Chondrocyte (in vitro differentiated cells): Measurements from ENCODE around the gene GNG13. TPM values are rescaled to one million over a fixed set of nuclear protein-coding genes. Genes with fewer than 3 reads are reported as not detected.
A peak's percentile ranks its signal among the peaks of the same experiment; 100 is the strongest.

Source experiments
- DNase-seq: peaks from one replicate; pipeline ENCODE4 v3.0.0; 2021; ENCODE audit warnings: mixed read lengths, low spot score
- H3K27ac Mint-ChIP-seq: one replicate; pipeline ENCODE4 v1.8.0; 2021; ENCODE audit warnings: mild to moderate bottlenecking, moderate library complexity, mixed read lengths; ENCODE audit not compliant: unreplicated experiment
- H3K27me3 Mint-ChIP-seq: 2 replicates; pipeline ENCODE4 v1.8.0; 2021; ENCODE audit warnings: low read depth, mixed read lengths
- H3K36me3 Mint-ChIP-seq: 2 replicates; pipeline ENCODE4 v1.8.0; 2021; ENCODE audit warnings: low read depth, mixed read lengths
- H3K4me1 Mint-ChIP-seq: 2 replicates; pipeline ENCODE4 v1.8.0; 2021; ENCODE audit warnings: low read depth, mild to moderate bottlenecking, mixed read lengths
- H3K4me3 Mint-ChIP-seq: one replicate; pipeline ENCODE4 v1.8.0; 2021; ENCODE audit warnings: mild to moderate bottlenecking, moderate library complexity, mixed read lengths; ENCODE audit not compliant: unreplicated experiment
- H3K9me3 Mint-ChIP-seq: 2 replicates; pipeline ENCODE4 v1.8.0; 2021; ENCODE audit warnings: low read depth, mixed read lengths
- total RNA-seq: library from RNA; stranded (reverse); gene quantifications from 3 replicates; pipeline ENCODE4 v1.2.1, GENCODE V29; 2021
- TF ChIP-seq, protein P1 (sequence below): fragments of 200-600 bp; sonication (generic); IDR thresholded peaks from 2 replicates; pipeline ENCODE4 v1.5.0; 2021; ENCODE audit warnings: antibody characterized with exemption, mild to moderate bottlenecking, moderate library complexity

GNG13 gene
- total RNA-seq, 1 donor from 2014 or later: not detected

DNA sequence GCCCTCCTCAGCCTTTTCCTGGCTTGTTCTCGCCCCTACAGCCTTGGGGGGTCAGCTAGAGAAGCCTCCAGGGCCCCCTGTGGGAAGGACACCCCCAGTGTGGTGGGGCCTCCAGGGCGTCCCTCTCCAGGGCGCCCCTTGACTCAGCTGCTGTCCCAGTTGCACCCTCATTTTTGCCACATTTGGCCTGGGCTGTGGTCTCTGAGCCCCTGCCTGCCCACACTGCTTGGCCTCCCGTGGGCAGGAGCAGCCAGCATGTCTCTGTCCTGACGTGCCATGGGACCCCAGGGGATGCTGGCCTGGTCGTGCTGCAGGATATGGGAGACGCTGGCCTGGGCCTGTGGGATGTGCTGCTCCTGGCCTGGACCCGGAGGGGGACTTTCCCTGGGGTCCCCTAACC is 7.1 kb downstream of the GNG13 start:
- no peak overlapping the region for H3K27ac Mint-ChIP-seq
- TF ChIP-seq, protein P1, sequence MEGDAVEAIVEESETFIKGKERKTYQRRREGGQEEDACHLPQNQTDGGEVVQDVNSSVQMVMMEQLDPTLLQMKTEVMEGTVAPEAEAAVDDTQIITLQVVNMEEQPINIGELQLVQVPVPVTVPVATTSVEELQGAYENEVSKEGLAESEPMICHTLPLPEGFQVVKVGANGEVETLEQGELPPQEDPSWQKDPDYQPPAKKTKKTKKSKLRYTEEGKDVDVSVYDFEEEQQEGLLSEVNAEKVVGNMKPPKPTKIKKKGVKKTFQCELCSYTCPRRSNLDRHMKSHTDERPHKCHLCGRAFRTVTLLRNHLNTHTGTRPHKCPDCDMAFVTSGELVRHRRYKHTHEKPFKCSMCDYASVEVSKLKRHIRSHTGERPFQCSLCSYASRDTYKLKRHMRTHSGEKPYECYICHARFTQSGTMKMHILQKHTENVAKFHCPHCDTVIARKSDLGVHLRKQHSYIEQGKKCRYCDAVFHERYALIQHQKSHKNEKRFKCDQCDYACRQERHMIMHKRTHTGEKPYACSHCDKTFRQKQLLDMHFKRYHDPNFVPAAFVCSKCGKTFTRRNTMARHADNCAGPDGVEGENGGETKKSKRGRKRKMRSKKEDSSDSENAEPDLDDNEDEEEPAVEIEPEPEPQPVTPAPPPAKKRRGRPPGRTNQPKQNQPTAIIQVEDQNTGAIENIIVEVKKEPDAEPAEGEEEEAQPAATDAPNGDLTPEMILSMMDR: no peak
- no peak overlapping the region for H3K4me3 Mint-ChIP-seq
- no peaks in the 10 kb centered on the region for H3K9me3 Mint-ChIP-seq
- H3K27me3 Mint-ChIP-seq: peaks cover 3% of the 10 kb centered on the region
- peaks cover 3% of the 10 kb centered on the region for H3K4me1 Mint-ChIP-seq
- DNase-seq: no peak
- H3K36me3 Mint-ChIP-seq: peaks cover 5% of the 10 kb centered on the region

DNA sequence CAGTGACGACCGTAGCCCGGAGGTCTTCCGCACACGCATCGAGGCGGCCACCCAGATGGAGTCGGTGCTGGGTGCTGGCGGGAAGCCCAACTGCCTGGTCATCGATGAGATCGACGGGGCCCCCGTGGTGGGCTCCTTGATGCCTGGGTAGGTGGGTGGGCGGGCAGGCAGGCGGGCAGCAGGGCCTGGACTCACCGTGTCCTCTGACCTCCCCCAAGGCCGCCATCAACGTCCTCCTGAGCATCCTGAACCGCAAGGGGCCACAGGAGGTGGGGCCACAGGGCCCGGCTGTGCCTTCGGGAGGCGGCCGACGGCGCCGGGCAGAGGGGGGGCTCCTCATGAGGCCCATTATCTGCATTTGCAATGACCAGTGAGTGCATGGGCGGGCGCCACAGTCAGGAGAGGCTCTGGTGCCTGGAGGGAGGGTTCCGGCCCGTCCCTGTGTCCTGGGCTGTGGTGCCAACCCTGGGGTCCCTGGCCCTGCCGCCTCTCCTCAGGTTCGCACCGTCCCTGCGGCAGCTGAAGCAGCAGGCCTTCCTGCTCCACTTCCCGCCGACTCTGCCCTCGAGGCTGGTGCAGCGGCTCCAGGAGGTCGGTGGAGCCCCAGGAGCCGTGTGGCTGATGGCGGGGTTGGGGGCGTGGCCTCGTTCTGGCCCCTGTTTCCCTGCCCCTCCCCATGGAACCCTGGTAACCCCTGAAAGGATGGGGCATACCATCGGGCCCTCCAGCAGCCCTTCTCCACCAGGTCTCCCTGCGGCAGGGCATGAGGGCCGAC is 8.1 kb downstream of the GNG13 start:
- Mint-ChIP-seq H3K36me3 (peaks cover 3% of the 10 kb centered on the region), H3K27me3 (no peaks in the 10 kb centered on the region), H3K4me1 (peaks cover 3% of the 10 kb centered on the region), H3K27ac (no peak overlapping the region), H3K4me3 (no peak overlapping the region), H3K9me3 (no peaks in the 10 kb centered on the region)
- TF ChIP-seq, protein P1: no peak
- DNase-seq: no peak

DNA sequence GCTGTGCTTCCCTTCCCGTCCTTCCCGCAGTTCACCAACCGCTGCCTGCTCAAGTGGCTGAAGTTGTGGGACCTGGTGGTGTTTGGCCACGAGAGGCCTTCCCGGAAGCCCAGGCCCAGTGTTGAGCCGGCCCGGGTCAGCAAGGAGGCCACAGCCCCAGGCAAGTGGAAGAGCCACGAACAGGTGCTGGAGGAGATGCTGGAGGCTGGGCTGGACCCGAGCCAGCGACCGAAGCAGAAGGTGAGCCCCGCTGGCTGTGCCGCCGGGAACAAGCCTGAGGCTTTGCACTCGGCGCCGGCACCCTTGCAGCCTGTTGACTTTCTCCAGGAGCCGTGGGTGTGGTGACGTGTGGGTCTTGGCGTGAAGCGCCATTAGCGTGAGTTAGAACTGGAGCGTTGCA is 9.4 kb downstream of the GNG13 start:
- peaks cover 3% of the 10 kb centered on the region for H3K36me3 Mint-ChIP-seq
- no peaks in the 10 kb centered on the region for H3K9me3 Mint-ChIP-seq
- no peak overlapping the region for H3K4me3 Mint-ChIP-seq
- TF ChIP-seq, protein P1: no peak
- H3K4me1 Mint-ChIP-seq: peaks cover 3% of the 10 kb centered on the region
- H3K27me3 Mint-ChIP-seq: no peaks in the 10 kb centered on the region
- DNase-seq: no peak
- H3K27ac Mint-ChIP-seq: no peak overlapping the region

DNA sequence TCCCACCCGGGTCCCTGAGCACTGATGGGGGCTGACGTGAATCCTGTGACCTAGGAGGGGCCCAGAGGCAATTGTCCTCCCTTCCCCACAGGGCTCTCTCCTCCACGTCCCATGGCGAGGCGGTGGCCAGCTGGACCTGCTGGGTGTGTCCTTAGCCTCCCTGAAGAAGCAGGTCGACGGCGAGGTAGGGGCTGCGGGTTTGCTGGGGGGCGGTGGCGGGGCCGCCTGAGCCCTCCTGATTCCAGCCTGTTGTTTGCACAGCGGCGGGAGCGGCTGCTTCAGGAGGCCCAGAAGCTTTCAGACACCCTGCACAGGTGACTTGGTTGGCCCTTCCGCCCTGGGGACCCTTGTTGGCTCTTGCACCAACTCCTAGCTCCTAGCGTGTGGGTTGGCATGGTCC is 10.4 kb downstream of the GNG13 start:
- Mint-ChIP-seq H3K27ac (no peak overlapping the region), H3K4me3 (peak overlapping the region; percentile 51), H3K4me1 (peaks cover 3% of the 10 kb centered on the region), H3K36me3 (peaks cover 3% of the 10 kb centered on the region), H3K9me3 (no peaks in the 10 kb centered on the region), H3K27me3 (no peaks in the 10 kb centered on the region)
- TF ChIP-seq, protein P1: no peak
- no peak for DNase-seq

DNA sequence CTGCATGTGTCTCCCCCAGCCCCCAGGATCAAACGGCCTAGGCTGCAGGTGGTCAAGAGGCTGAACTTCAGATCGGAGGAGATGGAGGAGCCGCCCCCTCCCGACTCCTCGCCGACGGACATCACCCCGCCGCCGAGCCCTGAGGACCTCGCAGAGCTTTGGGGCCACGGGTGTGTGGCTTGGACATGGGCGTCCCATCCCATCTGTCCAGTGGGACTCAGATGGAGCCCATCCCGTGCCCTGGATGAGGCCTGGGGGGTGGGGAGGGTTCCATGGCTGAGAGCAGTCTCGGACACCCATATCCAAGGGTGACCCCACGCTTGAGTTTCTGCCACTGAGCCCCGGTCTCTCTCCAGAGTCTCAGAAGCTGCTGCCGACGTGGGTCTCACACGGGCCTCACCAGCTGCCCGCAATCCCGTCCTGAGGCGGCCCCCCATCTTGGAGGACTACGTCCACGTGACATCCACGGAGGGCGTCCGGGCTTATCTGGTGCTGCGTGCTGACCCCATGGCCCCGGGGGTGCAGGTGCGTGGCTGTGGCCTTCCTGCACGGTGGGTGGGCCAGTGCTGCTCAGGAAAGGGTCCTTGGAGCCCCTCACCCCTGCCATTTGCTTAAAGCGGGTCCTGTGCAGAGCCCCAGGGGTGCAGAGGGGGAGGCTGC is 11.2 kb downstream of the GNG13 start:
- H3K27me3 Mint-ChIP-seq: no peaks in the 10 kb centered on the region

More for the DNA sequence above, 11.2 kb downstream of the GNG13 start:
- Mint-ChIP-seq H3K36me3 (peaks cover 3% of the 10 kb centered on the region), H3K27ac (no peak overlapping the region), H3K4me3 (peak overlapping the region; percentile 12), H3K4me1 (peaks cover 3% of the 10 kb centered on the region), H3K9me3 (no peaks in the 10 kb centered on the region)
- TF ChIP-seq, protein P1: no peak
- DNase-seq: no peak
